Kidney (tissue), 14 donors: ENCODE results near the gene C10orf67. TPM values are rescaled to one million over a fixed set of nuclear protein-coding genes. Genes with fewer than 3 reads are reported as not detected.

Experiments used
- DNase-seq, 5 donors: peaks; one replicate each; pipeline ENCODE4 v3.0.0-alpha.2; 2013 to 2020
- FAIRE-seq: peaks from 2 replicates; lab custom pipeline; 2012; peaks lifted over from hg19 to GRCh38; lab: Jason Lieb, UNC
- H3K27ac ChIP-seq, 2 donors: one replicate each; pipeline ENCODE4 v1.7.0; 2013; ENCODE audit warnings: low read depth in 2 of 2, low read length in 2 of 2, inconsistent platforms in 1 of 2
- H3K27me3 ChIP-seq: one replicate; pipeline ENCODE4 v1.7.1; 2013; ENCODE audit warnings: low read length, inconsistent platforms; ENCODE audit not compliant: control insufficient read depth, insufficient read depth
- H3K36me3 ChIP-seq, 3 donors: one replicate each; pipeline versions ENCODE4 v1.7.0 to v1.7.1; 2013; ENCODE audit warnings: low read length in 3 of 3, control low read depth in 1 of 3, inconsistent platforms in 1 of 3; ENCODE audit not compliant: insufficient read depth in 3 of 3, control insufficient read depth in 2 of 3
- H3K4me1 ChIP-seq, 3 donors: one replicate each; pipeline versions ENCODE4 v1.7.0 to v1.7.1; 2013; ENCODE audit warnings: low read length in 3 of 3, inconsistent platforms in 1 of 3, low read depth in 1 of 3; ENCODE audit not compliant: control insufficient read depth in 2 of 3, insufficient read depth in 2 of 3
- H3K4me3 ChIP-seq, 3 donors: one replicate each; pipeline versions ENCODE4 v1.7.0 to v1.8.1; 2013; ENCODE audit warnings: low read length in 3 of 3, control low read depth in 1 of 3, inconsistent platforms in 1 of 3
- H3K9ac ChIP-seq, 3 donors: one replicate each; pipeline versions ENCODE4 v1.7.0 to v1.7.1; 2013; ENCODE audit warnings: low read length in 3 of 3, control low read depth in 1 of 3, inconsistent platforms in 1 of 3
- H3K9me3 ChIP-seq, 3 donors: one replicate each; pipeline versions ENCODE4 v1.7.0 to v1.7.1; 2013; ENCODE audit warnings: low read length in 3 of 3, control low read depth in 1 of 3, inconsistent platforms in 1 of 3; ENCODE audit not compliant: control insufficient read depth in 2 of 3, insufficient read depth in 1 of 3
- CTCF ChIP-seq: IDR thresholded peaks from 3 replicates; pipeline ENCODE4 v1.5.1; 2012; ENCODE audit warnings: mild to moderate bottlenecking, moderate library complexity, borderline replicate concordance; ENCODE audit not compliant: insufficient read depth; ENCODE audit errors: extremely low read depth
- intact Hi-C: fragments of 100-400 bp; cut with DNase I; formaldehyde crosslinking; loops from one replicate; pipeline ENCODE4 v1.11.1; 2022
- polyA plus RNA-seq: library from polyadenylated mRNA; stranded (reverse); fragments of 350-450 nt; fragmentation: Illumina TruSeq; extraction: RNeasy Lipid Tissue Mini Kit (QIAGEN cat#74804); gene quantifications from one replicate; pipeline ENCODE4 v1.2.3, GENCODE V29; 2014; ENCODE audit warnings: low read depth, low replicate concordance; ENCODE audit not compliant: insufficient read depth
- total RNA-seq: library from RNA; stranded (reverse); fragmentation: NEBNext Ultra II Directional; extraction: Animal tissue kit (Norgen Biotek cat#: 25700); gene quantifications from one replicate; pipeline ENCODE4 v1.2.1, GENCODE V29; 2021
- donor health status: control.
- donor health status: control.
- donor health status: control.
- donor health status: control.
- donor health status: control.
- donor health status: DM: yes; HTN: yes; CAD: no.
- donor health status: Normal renal cell carcinoma (clear cell type).

C10orf67 gene
- total and polyA plus RNA-seq, 2 donors from 2014 or later: 1.1 to 1.6 TPM

GRCh38 chr10:23386052-23386451, 41.5 kb upstream of the C10orf67 start:
- Histone ChIP-seq H3K27ac (no peak overlapping the region), H3K9ac (no peak overlapping the region), H3K4me1 (no peaks in the 10 kb centered on the region), H3K4me3 (no peak overlapping the region), H3K36me3 (no peaks in the 10 kb centered on the region), H3K9me3 (no peaks in the 10 kb centered on the region), H3K27me3 (no peaks in the 10 kb centered on the region)
- DNase-seq (no peak), FAIRE-seq (no peak)
- intact Hi-C loops: no loop called here
- no peak for TF ChIP-seq CTCF

- Histone ChIP-seq H3K4me1 (no peaks in the 10 kb centered on the region), H3K27me3 (no peaks in the 10 kb centered on the region), H3K4me3 (no peak overlapping the region), H3K9me3 (no peaks in the 10 kb centered on the region), H3K27ac (no peak overlapping the region), H3K9ac (no peak overlapping the region), H3K36me3 (no peaks in the 10 kb centered on the region)
- DNase-seq (no peak), FAIRE-seq (no peak)
- intact Hi-C loops: no loop called here
- no peak for TF ChIP-seq CTCF
These were observed 39.8 kb upstream of the C10orf67 start for GRCh38 chr10:23384364-23384763.

- intact Hi-C loops: no loop called here
- no peak for TF ChIP-seq CTCF
- no peaks in the 10 kb centered on the region for H3K9me3 ChIP-seq
- no peak overlapping the region for H3K4me3 ChIP-seq
- no peak for DNase-seq
- no peaks in the 10 kb centered on the region for H3K27me3 ChIP-seq
- H3K27ac ChIP-seq: no peak overlapping the region
- FAIRE-seq: no peak
- no peaks in the 10 kb centered on the region for H3K36me3 ChIP-seq
- no peak overlapping the region for H3K9ac ChIP-seq
- no peaks in the 10 kb centered on the region for H3K4me1 ChIP-seq
These were observed 39.0 kb upstream of the C10orf67 start for GRCh38 chr10:23383637-23384036.

DNA sequence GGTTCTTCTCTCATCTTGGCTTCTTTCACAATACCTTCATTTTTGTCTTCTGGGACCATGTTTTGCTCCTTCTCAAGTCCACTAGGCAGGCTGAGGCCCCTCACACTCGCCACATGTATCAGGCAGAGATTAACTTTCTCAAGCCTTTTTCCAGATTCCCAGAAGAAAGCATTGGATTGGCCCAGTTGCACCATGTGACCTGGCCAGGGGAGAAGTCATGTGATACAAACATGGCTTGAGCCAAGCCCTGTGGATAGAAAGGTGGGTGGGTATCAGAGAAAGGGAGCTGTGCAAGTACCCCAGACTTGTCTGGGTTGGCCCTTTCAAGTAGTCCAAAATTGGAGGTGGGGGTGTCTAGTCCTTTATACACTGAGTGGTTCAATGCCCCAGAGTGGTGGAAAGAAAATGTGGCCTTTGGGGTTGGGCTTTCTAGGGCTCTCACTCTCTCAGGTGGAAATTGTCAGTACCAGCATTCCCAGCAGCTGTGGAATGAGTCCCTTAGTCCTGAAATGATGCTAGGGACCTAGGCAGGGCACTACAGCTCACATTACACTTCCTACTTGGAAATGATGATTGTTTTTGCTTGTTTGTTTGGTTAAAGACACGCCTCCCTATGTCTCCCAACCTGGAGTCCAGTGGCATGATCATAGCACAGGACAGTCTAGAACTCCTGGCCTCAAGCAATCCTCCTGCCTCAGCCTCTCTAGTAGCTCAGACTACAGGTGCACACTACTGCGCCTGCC, 36.9 kb upstream of the C10orf67 start:
- Histone ChIP-seq H3K4me3 (no peak overlapping the region), H3K27ac (no peak overlapping the region), H3K9me3 (no peaks in the 10 kb centered on the region), H3K4me1 (no peaks in the 10 kb centered on the region), H3K27me3 (no peaks in the 10 kb centered on the region), H3K36me3 (no peaks in the 10 kb centered on the region), H3K9ac (no peak overlapping the region)
- TF ChIP-seq CTCF: no peak
- intact Hi-C loops: no loop called here
- FAIRE-seq (no peak), DNase-seq (no peak)
